ENCODE results near the gene PASK.

DNA sequence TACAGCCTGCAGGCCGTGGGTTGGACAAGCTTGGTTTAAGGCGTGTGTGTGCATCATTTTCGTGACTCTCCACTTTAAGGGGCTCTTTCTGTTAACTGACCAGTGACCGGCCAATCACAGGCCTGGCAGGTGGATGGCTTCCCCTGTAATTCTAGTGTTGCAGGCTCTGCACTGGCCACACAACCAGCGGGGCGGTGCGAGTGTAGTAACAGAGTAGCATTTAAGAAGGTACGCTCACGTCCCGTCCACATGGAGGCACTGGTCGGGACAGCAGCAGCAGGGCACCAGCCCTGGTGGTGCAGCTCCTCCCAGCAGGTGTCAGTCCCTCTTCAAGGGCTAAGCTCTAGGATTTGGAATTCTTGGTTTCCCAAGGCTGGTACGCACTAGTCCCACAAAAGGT, 31.2 kb upstream of the PASK start:
- TF ChIP-seq HDGF (IDR thresholded peaks at IDR 0.05; ENCODE audit: borderline replicate concordance) (no peak), TARDBP (IDR thresholded peaks at IDR 0.05) (no peak), LEF1 (IDR thresholded peaks at IDR 0.05; ENCODE audit: borderline replicate concordance) (no peak), FOXA1 (IDR thresholded peaks at IDR 0.05) (no peak), FOXM1 (IDR thresholded peaks at IDR 0.05; ENCODE audit: borderline replicate concordance) (no peak), SP1 (IDR thresholded peaks at IDR 0.05) (no peak), CTBP1 (IDR thresholded peaks at IDR 0.05; ENCODE audit: borderline replicate concordance) (no peak), ELF4 (IDR thresholded peaks at IDR 0.05) (no peak), FOXK2 (IDR thresholded peaks at IDR 0.05) (no peak), ZNF384 (IDR thresholded peaks at IDR 0.05) (no peak), L3MBTL2 (conservative IDR thresholded peaks at IDR 0.05) (no peak), SUZ12 (IDR thresholded peaks at IDR 0.05) (no peak), ARNT (IDR thresholded peaks at IDR 0.05) (no peak), NFRKB (IDR thresholded peaks at IDR 0.05) (no peak)

Data from HEK293T (cell line).